Measurements from ENCODE around the gene HSPA1A.
"Not testable (repeated sequence)": the region's sequence is repeated elsewhere in the genome, so short reads cannot be mapped to it uniquely, and the experiment has no call there.

Gene HSPA1A

GRCh38 chr6:31861150-31861549 lies 45.8 kb downstream of the HSPA1A start (continued):
- no peak for TF ChIP-seq PATZ1 (CRISPR knock-in tag; IDR thresholded peaks at IDR 0.05; ENCODE audit: borderline replicate concordance)
- TF ChIP-seq CSDC2 (CRISPR knock-in tag; IDR thresholded peaks at IDR 0.05), result no peak
- no peak for TF ChIP-seq BACH2 (CRISPR knock-in tag; IDR thresholded peaks at IDR 0.05; ENCODE audit: borderline replicate concordance)
- no peak for TF ChIP-seq RARB (CRISPR knock-in tag; IDR thresholded peaks at IDR 0.05)
- TF ChIP-seq ESRRG (CRISPR knock-in tag; IDR thresholded peaks at IDR 0.05), result no peak

GRCh38 chr6:31861919-31862343 lies 46.6 kb downstream of the HSPA1A start:
- ATAC-seq, result no peak
- TF ChIP-seq TSHZ2 (CRISPR knock-in tag; IDR thresholded peaks at IDR 0.05) (no peak), ESRRG (CRISPR knock-in tag; IDR thresholded peaks at IDR 0.05) (no peak), GLIS3 (CRISPR knock-in tag; IDR thresholded peaks at IDR 0.05) (no peak), OSR1 (CRISPR knock-in tag; IDR thresholded peaks at IDR 0.05) (no peak), CREB5 (CRISPR knock-in tag; IDR thresholded peaks at IDR 0.05; ENCODE audit: low read depth) (no peak), SNAI2 (CRISPR knock-in tag; IDR thresholded peaks at IDR 0.05) (no peak), PATZ1 (CRISPR knock-in tag; IDR thresholded peaks at IDR 0.05; ENCODE audit: borderline replicate concordance) (no peak), ZNF8 (CRISPR knock-in tag; IDR thresholded peaks at IDR 0.05) (no peak), ZNF565 (CRISPR knock-in tag; conservative IDR thresholded peaks at IDR 0.05; ENCODE audit: low read depth) (no peak), ZFP3 (CRISPR knock-in tag; IDR thresholded peaks at IDR 0.05) (no peak), TOX (CRISPR knock-in tag; IDR thresholded peaks at IDR 0.05; ENCODE audit: borderline replicate concordance) (no peak), TCF4 (CRISPR knock-in tag; IDR thresholded peaks at IDR 0.05; ENCODE audit: borderline replicate concordance) (no peak), ISL1 (CRISPR knock-in tag; IDR thresholded peaks at IDR 0.05) (no peak)

GRCh38 chr6:31862344-31863235 lies 47.2 kb downstream of the HSPA1A start, which contains the start of gene NEU1:
Gene NEU1 (minus strand): TSS chr6:31862821. CDS start chr6:31862776, 45 bp downstream.
- no peak for TF ChIP-seq CSDC2 (CRISPR knock-in tag; IDR thresholded peaks at IDR 0.05)
- no peak for TF ChIP-seq PPARA (CRISPR knock-in tag; IDR thresholded peaks at IDR 0.05; ENCODE audit: borderline replicate concordance)
- no peak for TF ChIP-seq ESRRG (CRISPR knock-in tag; IDR thresholded peaks at IDR 0.05)
- ATAC-seq, result peak; percentile 96

GRCh38 chr6:31864123-31864562 lies 48.8 kb downstream of the HSPA1A start:
- not testable (repeated sequence) for ATAC-seq

GRCh38 chr6:31864818-31865204 lies 49.5 kb downstream of the HSPA1A start:
- no peak for ATAC-seq
- TF ChIP-seq PATZ1 (CRISPR knock-in tag; IDR thresholded peaks at IDR 0.05; ENCODE audit: borderline replicate concordance), result no peak
- no peak for TF ChIP-seq ESRRG (CRISPR knock-in tag; IDR thresholded peaks at IDR 0.05)
- TF ChIP-seq ZFP3 (CRISPR knock-in tag; IDR thresholded peaks at IDR 0.05), result no peak
- no peak for TF ChIP-seq RARB (CRISPR knock-in tag; IDR thresholded peaks at IDR 0.05)
- no peak for TF ChIP-seq ZFP30 (CRISPR knock-in tag; IDR thresholded peaks at IDR 0.05)
- TF ChIP-seq ZNF8 (CRISPR knock-in tag; IDR thresholded peaks at IDR 0.05), result no peak
- no peak for TF ChIP-seq GLIS3 (CRISPR knock-in tag; IDR thresholded peaks at IDR 0.05)
- no peak for TF ChIP-seq ZC3H10 (CRISPR knock-in tag; IDR thresholded peaks at IDR 0.05)
- TF ChIP-seq POU6F1 (CRISPR knock-in tag; IDR thresholded peaks at IDR 0.05; ENCODE audit: borderline replicate concordance, low read depth), result no peak
- TF ChIP-seq OSR1 (CRISPR knock-in tag; IDR thresholded peaks at IDR 0.05), result no peak
- TF ChIP-seq ISL1 (CRISPR knock-in tag; IDR thresholded peaks at IDR 0.05), result no peak
- no peak for TF ChIP-seq SNAI2 (CRISPR knock-in tag; IDR thresholded peaks at IDR 0.05)
- TF ChIP-seq TOX (CRISPR knock-in tag; IDR thresholded peaks at IDR 0.05; ENCODE audit: borderline replicate concordance), result no peak
